ENCODE measurements around the gene SLC44A1.

The SLC44A1 gene

GRCh38 chr9:105307591-105308130, 63.2 kb downstream of the SLC44A1 start:
- Histone ChIP-seq H3K27me3 (no peaks in the 10 kb centered on the region), H3K4me1 (peaks cover 0 to 6% (median 0%) of the 10 kb centered on the region in 4 donors), H3K27ac (no peak overlapping the region), H3K36me3 (no peaks in the 10 kb centered on the region), H3K4me3 (no peak overlapping the region), H3K9me3 (no peaks in the 10 kb centered on the region)
- TF ChIP-seq, protein P1, sequence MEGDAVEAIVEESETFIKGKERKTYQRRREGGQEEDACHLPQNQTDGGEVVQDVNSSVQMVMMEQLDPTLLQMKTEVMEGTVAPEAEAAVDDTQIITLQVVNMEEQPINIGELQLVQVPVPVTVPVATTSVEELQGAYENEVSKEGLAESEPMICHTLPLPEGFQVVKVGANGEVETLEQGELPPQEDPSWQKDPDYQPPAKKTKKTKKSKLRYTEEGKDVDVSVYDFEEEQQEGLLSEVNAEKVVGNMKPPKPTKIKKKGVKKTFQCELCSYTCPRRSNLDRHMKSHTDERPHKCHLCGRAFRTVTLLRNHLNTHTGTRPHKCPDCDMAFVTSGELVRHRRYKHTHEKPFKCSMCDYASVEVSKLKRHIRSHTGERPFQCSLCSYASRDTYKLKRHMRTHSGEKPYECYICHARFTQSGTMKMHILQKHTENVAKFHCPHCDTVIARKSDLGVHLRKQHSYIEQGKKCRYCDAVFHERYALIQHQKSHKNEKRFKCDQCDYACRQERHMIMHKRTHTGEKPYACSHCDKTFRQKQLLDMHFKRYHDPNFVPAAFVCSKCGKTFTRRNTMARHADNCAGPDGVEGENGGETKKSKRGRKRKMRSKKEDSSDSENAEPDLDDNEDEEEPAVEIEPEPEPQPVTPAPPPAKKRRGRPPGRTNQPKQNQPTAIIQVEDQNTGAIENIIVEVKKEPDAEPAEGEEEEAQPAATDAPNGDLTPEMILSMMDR (IDR thresholded peaks at IDR 0.05) = no peak
- intact Hi-C loops (cut with DNase I; ENCODE audit: low total_unique reads) = no loop called here
- no peak for DNase-seq

GRCh38 chr9:105308461-105309341, 64.2 kb downstream of the SLC44A1 start:
- Histone ChIP-seq H3K36me3 (no peaks in the 10 kb centered on the region), H3K4me3 (no peak overlapping the region), H3K27ac (no peak overlapping the region), H3K27me3 (no peaks in the 10 kb centered on the region), H3K4me1 (peaks cover 0 to 6% (median 0%) of the 10 kb centered on the region in 4 donors), H3K9me3 (no peaks in the 10 kb centered on the region)
- no peak for DNase-seq
- TF ChIP-seq, protein P1 (IDR thresholded peaks at IDR 0.05) = no peak
- intact Hi-C loops (cut with DNase I; ENCODE audit: low total_unique reads) = no loop called here

- peaks cover 0 to 6% (median 0%) of the 10 kb centered on the region in 4 donors for H3K4me1 ChIP-seq
- TF ChIP-seq, protein P1 (IDR thresholded peaks at IDR 0.05) = no peak
- H3K27me3 ChIP-seq = no peaks in the 10 kb centered on the region
- H3K36me3 ChIP-seq = no peaks in the 10 kb centered on the region
- no peak overlapping the region for H3K4me3 ChIP-seq
- no peak overlapping the region for H3K27ac ChIP-seq
- H3K9me3 ChIP-seq = no peaks in the 10 kb centered on the region
- intact Hi-C loops (cut with DNase I; ENCODE audit: low total_unique reads) = no loop called here
- DNase-seq = no peak
Measured at GRCh38 chr9:105309531-105309931, 65.1 kb downstream of the SLC44A1 start.

GRCh38 chr9:105311306-105311705, 66.9 kb downstream of the SLC44A1 start:
- Histone ChIP-seq H3K4me1 (peaks cover 0 to 1% (median 0%) of the 10 kb centered on the region in 4 donors), H3K36me3 (peaks cover 0 to 4% (median 0%) of the 10 kb centered on the region in 3 donors), H3K27ac (no peak overlapping the region), H3K27me3 (no peaks in the 10 kb centered on the region), H3K4me3 (no peak overlapping the region), H3K9me3 (no peaks in the 10 kb centered on the region)
- intact Hi-C loops (cut with DNase I; ENCODE audit: low total_unique reads) = no loop called here
- TF ChIP-seq, protein P1 (IDR thresholded peaks at IDR 0.05) = no peak
- DNase-seq = no peak

DNA sequence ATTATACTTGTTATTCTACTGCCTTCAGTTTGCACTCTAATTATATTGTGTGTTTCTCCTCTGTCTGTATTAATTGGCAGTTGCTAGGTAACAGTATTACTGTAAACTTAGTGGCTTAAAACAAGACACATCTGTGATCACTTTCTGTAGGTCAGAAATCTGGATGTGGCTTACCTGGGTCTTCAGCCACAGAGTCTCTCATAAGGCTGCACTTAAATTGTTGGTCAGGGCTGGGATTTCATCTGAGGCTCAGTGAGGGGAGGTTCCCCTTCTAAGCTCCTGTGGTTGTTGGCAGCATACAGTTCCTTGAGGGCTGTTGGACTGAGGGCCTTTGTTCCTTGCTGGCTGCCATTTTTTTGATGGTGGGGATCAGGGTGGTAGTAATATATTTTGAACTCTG, 68.8 kb downstream of the SLC44A1 start:
- no peaks in the 10 kb centered on the region for H3K27me3 ChIP-seq
- H3K9me3 ChIP-seq = no peaks in the 10 kb centered on the region
- no peak for DNase-seq
- H3K36me3 ChIP-seq = peaks cover 0 to 6% (median 4%) of the 10 kb centered on the region in 3 donors
- no peak overlapping the region for H3K4me3 ChIP-seq
- TF ChIP-seq, protein P1 (IDR thresholded peaks at IDR 0.05) = no peak
- intact Hi-C loops (cut with DNase I; ENCODE audit: low total_unique reads) = no loop called here
- H3K27ac ChIP-seq = no peak overlapping the region
- no peaks in the 10 kb centered on the region for H3K4me1 ChIP-seq
